Fibroblast of lung (primary cell): ENCODE results near the gene NUDT4. TPM values are rescaled to one million over a fixed set of nuclear protein-coding genes. Genes with fewer than 3 reads are reported as not detected.

Experiments
- DNase-seq, 2 donors: peaks; one replicate each; pipeline versions ENCODE4 v3.0.0 to v3.0.0-alpha.2; 2010; ENCODE audit warnings: low read depth in 2 of 2
- H2AFZ ChIP-seq: 2 replicates; pipeline ENCODE4 v1.5.1; 2012; ENCODE audit warnings: low read length, control low read depth, inconsistent platforms
- H3K27ac ChIP-seq: 2 replicates; pipeline ENCODE4 v1.5.1; 2011; ENCODE audit warnings: low read length, control low read depth; ENCODE audit not compliant: insufficient read depth
- H3K27me3 ChIP-seq: 2 replicates; pipeline ENCODE4 v1.5.1; 2011; ENCODE audit warnings: mild to moderate bottlenecking, low read length; ENCODE audit not compliant: control insufficient read depth, insufficient read depth
- H3K36me3 ChIP-seq: 2 replicates; pipeline ENCODE4 v1.5.1; 2011; ENCODE audit warnings: low read length; ENCODE audit not compliant: control insufficient read depth, insufficient read depth
- H3K4me1 ChIP-seq: 2 replicates; pipeline ENCODE4 v1.5.1; 2011; ENCODE audit warnings: low read length; ENCODE audit not compliant: control insufficient read depth, insufficient read depth; ENCODE audit errors: extremely low read depth
- H3K4me2 ChIP-seq: 2 replicates; pipeline ENCODE4 v1.5.1; 2011; ENCODE audit warnings: low read length, control low read depth; ENCODE audit not compliant: insufficient read depth; ENCODE audit errors: extremely low read depth
- H3K4me3 ChIP-seq, 4 experiments: fragments of 200-600 bp in 1 of 4; sonication (generic) in 1 of 4; replicated peaks in 1 of 4; 2 replicates each; pipeline ENCODE4 v1.5.1; 2011 to 2016; ENCODE audit warnings: low read length in 4 of 4, low read depth in 3 of 4, mild to moderate bottlenecking in 3 of 4, control low read depth in 2 of 4, inconsistent platforms in 1 of 4, mixed read lengths in 1 of 4; ENCODE audit not compliant: insufficient read depth in 1 of 4; ENCODE audit errors: control extremely low read depth in 1 of 4
- H3K79me2 ChIP-seq: 2 replicates; pipeline ENCODE4 v1.5.1; 2012; ENCODE audit warnings: mild to moderate bottlenecking, low read length, inconsistent platforms; ENCODE audit not compliant: control insufficient read depth, insufficient read depth
- H3K9ac ChIP-seq: 2 replicates; pipeline ENCODE4 v1.5.1; 2011; ENCODE audit warnings: mild to moderate bottlenecking, low read length, control low read depth; ENCODE audit not compliant: insufficient read depth
- H3K9me3 ChIP-seq: 2 replicates; pipeline ENCODE4 v1.5.1; 2012; ENCODE audit warnings: low read depth, low read length; ENCODE audit not compliant: control insufficient read depth, insufficient read depth
- H4K20me1 ChIP-seq: 2 replicates; pipeline ENCODE4 v1.5.1; 2011; ENCODE audit warnings: low read length; ENCODE audit not compliant: control insufficient read depth, insufficient read depth; ENCODE audit errors: extremely low read depth
- EZH2 ChIP-seq: IDR thresholded peaks from 2 replicates; pipeline ENCODE4 v1.5.1; 2012; ENCODE audit warnings: low read length, control low read depth, mild to moderate bottlenecking; ENCODE audit errors: missing control alignments
- polyA plus RNA-seq, 2 donors: library from polyadenylated mRNA; depleted of rRNA in 1 of 2; stranded (reverse) in 1 of 2; unstranded in 1 of 2; fragments of >200 nt; gene quantifications; 2 replicates each; pipeline ENCODE4 v1.2.1, GENCODE V29; 2011 to 2012; ENCODE audit warnings: missing spikeins in 1 of 2
- total RNA-seq: library from RNA; depleted of rRNA; stranded (reverse); fragments of >200 nt; gene quantifications from 2 replicates; pipeline ENCODE4 v1.2.1, GENCODE V29; 2014
- TF ChIP-seq, protein P1 (sequence below), 2 donors: IDR thresholded peaks in 1 of 2; conservative IDR thresholded peaks in 1 of 2; 1 replicate in 1 of 2; 2 replicates in 1 of 2; pipeline ENCODE4 v1.5.1; 2011 to 2012; ENCODE audit warnings: low read length in 2 of 2, control low read depth in 1 of 2, inconsistent platforms in 1 of 2, low read depth in 1 of 2, mild to moderate bottlenecking in 1 of 2

NUDT4 gene
- total and polyA plus RNA-seq, 2 donors (not counting 1 experiment from before 2014, with no cell fraction given): 56.6 to 73.5 TPM

DNA sequence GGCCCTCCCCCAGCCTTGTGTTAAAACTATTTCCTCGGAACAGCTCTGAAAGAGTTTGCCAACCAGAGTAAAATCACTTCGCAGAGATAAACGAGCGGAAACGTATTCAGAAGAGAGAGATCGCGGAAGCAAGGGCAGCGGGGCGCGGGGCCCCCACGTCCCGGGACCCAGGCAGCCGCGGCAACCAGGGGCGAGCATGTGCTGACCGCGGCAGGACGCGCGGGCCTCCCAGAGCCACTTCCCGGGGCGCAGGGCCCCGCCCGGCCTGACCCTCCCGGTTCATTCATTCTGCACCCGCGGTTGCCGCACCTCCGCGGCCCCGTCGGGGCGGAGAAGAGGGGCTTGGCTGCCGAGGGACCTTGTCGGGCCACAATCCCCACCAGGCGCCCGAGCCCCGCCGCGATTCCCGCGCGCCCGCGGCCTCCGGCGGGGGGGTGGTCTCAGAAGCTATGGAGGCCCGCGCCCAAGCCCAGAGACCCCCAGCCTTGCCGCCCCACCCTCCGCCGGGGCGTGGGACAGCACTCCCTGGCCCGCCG, 63.4 kb downstream of the NUDT4 start:
- peaks cover 55% of the 10 kb centered on the region for H3K79me2 ChIP-seq
- peak overlapping the region; percentile 91 for H3K27ac ChIP-seq
- peaks cover 7% of the 10 kb centered on the region for H3K4me1 ChIP-seq
- peak overlapping the region; percentile 72 to 96 (median 88) for H3K4me3 ChIP-seq
- no peak overlapping the region for H2AFZ ChIP-seq
- H3K27me3 ChIP-seq: no peaks in the 10 kb centered on the region
- TF ChIP-seq, protein P1, sequence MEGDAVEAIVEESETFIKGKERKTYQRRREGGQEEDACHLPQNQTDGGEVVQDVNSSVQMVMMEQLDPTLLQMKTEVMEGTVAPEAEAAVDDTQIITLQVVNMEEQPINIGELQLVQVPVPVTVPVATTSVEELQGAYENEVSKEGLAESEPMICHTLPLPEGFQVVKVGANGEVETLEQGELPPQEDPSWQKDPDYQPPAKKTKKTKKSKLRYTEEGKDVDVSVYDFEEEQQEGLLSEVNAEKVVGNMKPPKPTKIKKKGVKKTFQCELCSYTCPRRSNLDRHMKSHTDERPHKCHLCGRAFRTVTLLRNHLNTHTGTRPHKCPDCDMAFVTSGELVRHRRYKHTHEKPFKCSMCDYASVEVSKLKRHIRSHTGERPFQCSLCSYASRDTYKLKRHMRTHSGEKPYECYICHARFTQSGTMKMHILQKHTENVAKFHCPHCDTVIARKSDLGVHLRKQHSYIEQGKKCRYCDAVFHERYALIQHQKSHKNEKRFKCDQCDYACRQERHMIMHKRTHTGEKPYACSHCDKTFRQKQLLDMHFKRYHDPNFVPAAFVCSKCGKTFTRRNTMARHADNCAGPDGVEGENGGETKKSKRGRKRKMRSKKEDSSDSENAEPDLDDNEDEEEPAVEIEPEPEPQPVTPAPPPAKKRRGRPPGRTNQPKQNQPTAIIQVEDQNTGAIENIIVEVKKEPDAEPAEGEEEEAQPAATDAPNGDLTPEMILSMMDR (conservative IDR thresholded peaks at IDR 0.05 in 1 of 2, IDR thresholded peaks at IDR 0.05 in 1 of 2; ENCODE audit: low read depth in 1 of 2, low read length in 2 of 2): no peak
- peak in 1 of 2 donors; percentile 22 for DNase-seq
- H3K9ac ChIP-seq: peak overlapping the region; percentile 99
- peak overlapping the region; percentile 89 for H3K4me2 ChIP-seq
- no peaks in the 10 kb centered on the region for H3K36me3 ChIP-seq
- no peaks in the 10 kb centered on the region for H3K9me3 ChIP-seq
- peaks cover 10% of the 10 kb centered on the region for H4K20me1 ChIP-seq

- Histone ChIP-seq H3K79me2 (peaks cover 49% of the 10 kb centered on the region), H4K20me1 (peaks cover 10% of the 10 kb centered on the region), H3K9ac (peak within 1 kb of the TSS; percentile 99), H2AFZ (peak within 1 kb of the TSS; percentile 81), H3K4me1 (peaks cover 3% of the 10 kb centered on the region), H3K27ac (peak within 1 kb of the TSS; percentile 91), H3K27me3 (no peaks in the 10 kb centered on the region), H3K9me3 (no peaks in the 10 kb centered on the region), H3K4me2 (peak within 1 kb of the TSS; percentile 89), H3K36me3 (no peaks in the 10 kb centered on the region), H3K4me3 (peak within 1 kb of the TSS; percentile 72 to 96 (median 88))
- TF ChIP-seq, protein P1 (conservative IDR thresholded peaks at IDR 0.05 in 1 of 2, IDR thresholded peaks at IDR 0.05 in 1 of 2; ENCODE audit: low read depth in 1 of 2, low read length in 2 of 2): peak in 1 of 2 donors; percentile 19
- no peak for TF ChIP-seq EZH2
- peak; percentile 94 to 95 for DNase-seq
Observed at GRCh38 chr12:93441617-93442410, 64.1 kb downstream of the NUDT4 start, which contains the start of gene UBE2N. Gene UBE2N (minus strand): TSS chr12:93441947. CDS start chr12:93441884, 63 bp downstream.
